H1 (cell line): ENCODE results near the gene TAF7L. TPM values are rescaled to one million over a fixed set of nuclear protein-coding genes. Genes with fewer than 3 reads are reported as not detected.

ENCODE experiments used
- polyA plus RNA-seq, 7 experiments: library from polyadenylated mRNA; depleted of rRNA in 3 of 7; stranded (reverse) in 5 of 7; unstranded in 2 of 7; fragments of >200 nt in 5 of 7; fragments of 200-250 nt in 2 of 7; gene quantifications; 1 replicate in 5 of 7; 2 replicates in 1 of 7; 4 replicates in 1 of 7; pipeline versions ENCODE4 v1.2.1 to v1.2.3, GENCODE V29; 2011 to 2013; ENCODE audit warnings: missing spikeins in 2 of 7, mixed read lengths in 2 of 7
- small RNA-seq: library from polyadenylated mRNA; stranded (forward); fragments of <200 nt; extraction: miRNeasy Mini kit (QIAGEN cat#:217004); gene quantifications from one replicate; pipeline ENCODE3, GENCODE V24; 2013; ENCODE audit not compliant: insufficient read depth
- total RNA-seq: library from RNA; stranded (reverse); fragmentation: NEBNext Ultra II Directional; extraction: Animal tissue kit (Norgen Biotek cat#: 25700); gene quantifications from 2 replicates; pipeline ENCODE4 v1.2.1, GENCODE V29; 2021

Gene TAF7L
- total and polyA plus RNA-seq, 2 of the 8 experiments (the other 6 are each of a cell fraction or from before 2014, with no cell fraction given): not detected

Small RNAs within 50 kb of the gene (small RNA-seq; reads per million reads assigned to genes)
- not detected for gene RNU6-934P

Other genes starting within 250 kb of the TAF7L start
- gene TRMT2B, start 239.2 kb downstream of the TAF7L start, total RNA-seq: 12.1 and 12.4 TPM in 2 replicates
- 12.1 and 12.2 TPM in 2 replicates for gene TRMT2B, start 239.2 kb downstream of the TAF7L start, polyA plus RNA-seq (2011; rRNA removed)
- 5.5 and 5.7 TPM in 2 replicates for gene TMEM35A, start 212.5 kb downstream of the TAF7L start, total RNA-seq
- gene TMEM35A, start 212.5 kb downstream of the TAF7L start, polyA plus RNA-seq (2011; rRNA removed): 3.9 and 5.8 TPM in 2 replicates
- 20.8 and 22.5 TPM in 2 replicates for gene CENPI, start 193.1 kb downstream of the TAF7L start, total RNA-seq
- gene CENPI, start 193.1 kb downstream of the TAF7L start, polyA plus RNA-seq (2011; rRNA removed): 4.6 and 7.2 TPM in 2 replicates
- gene DRP2, start 71.5 kb downstream of the TAF7L start, total RNA-seq: 0.20 and 0.25 TPM in 2 replicates
- 0.18 and 0.24 TPM in 2 replicates for gene DRP2, start 71.5 kb downstream of the TAF7L start, polyA plus RNA-seq (2011; rRNA removed)
- 38.0 and 38.1 TPM in 2 replicates for gene TIMM8A, start 57.4 kb upstream of the TAF7L start, total RNA-seq
- gene TIMM8A, start 57.4 kb upstream of the TAF7L start, polyA plus RNA-seq (2011; rRNA removed): 16.1 and 16.6 TPM in 2 replicates
- 0.20 TPM in 1 of 2 replicates, not detected in the other for gene BTK, start 94.9 kb upstream of the TAF7L start, total RNA-seq
- 0.03 and 0.06 TPM in 2 replicates for gene BTK, start 94.9 kb upstream of the TAF7L start, polyA plus RNA-seq (2011; rRNA removed)
- gene RPL36A, start 99.7 kb upstream of the TAF7L start, total RNA-seq: 271 and 309 TPM in 2 replicates
- gene RPL36A, start 99.7 kb upstream of the TAF7L start, polyA plus RNA-seq (2011; rRNA removed): 985 and 1,587 TPM in 2 replicates
- gene GLA, start 116.6 kb upstream of the TAF7L start, total RNA-seq: 39.2 and 47.3 TPM in 2 replicates
- 21.9 and 33.6 TPM in 2 replicates for gene GLA, start 116.6 kb upstream of the TAF7L start, polyA plus RNA-seq (2011; rRNA removed)
- gene HNRNPH2, start 116.9 kb upstream of the TAF7L start, total RNA-seq: 62.6 and 66.7 TPM in 2 replicates
- gene HNRNPH2, start 116.9 kb upstream of the TAF7L start, polyA plus RNA-seq (2011; rRNA removed): 14.7 and 27.7 TPM in 2 replicates
- gene ARMCX4, start 194.1 kb upstream of the TAF7L start, total RNA-seq: 14.5 and 15.4 TPM in 2 replicates
- 3.2 and 3.7 TPM in 2 replicates for gene ARMCX4, start 194.1 kb upstream of the TAF7L start, polyA plus RNA-seq (2011; rRNA removed)